PC-9 (cell line): ENCODE results near the gene EDAR. TPM values are rescaled to one million over a fixed set of nuclear protein-coding genes. Genes with fewer than 3 reads are reported as not detected.

Experiments used
- BruUV-seq: library from RNA; stranded (reverse); fragments of 400-500 nt; replicated peaks from 2 replicates; lab custom pipeline; 2021; lab: Mats Ljungman, UMichigan
- CTCF ChIA-PET: fragments of 300-600 bp; sonication (Branson Sonifier 250); formaldehyde crosslinking; loops from one replicate; lab custom pipeline; 2022; ENCODE audit warnings: antibody characterized with exemption; lab: Charles Lee
- POLR2A ChIA-PET: fragments of 300-600 bp; sonication (Branson Sonifier 250); formaldehyde crosslinking; loops from one replicate; lab custom pipeline; 2022; ENCODE audit warnings: antibody characterized with exemption; ENCODE audit not compliant: unreplicated experiment; lab: Charles Lee
- DNase-seq, 2 experiments: peaks; one replicate each; pipeline versions ENCODE4 v3.0.0 to v3.0.0-alpha.2; 2015 to 2022; ENCODE audit warnings: mixed read lengths in 1 of 2
- H2AFZ ChIP-seq: fragments of 200-600 bp; sonication (generic); 2 replicates; pipeline ENCODE4 v1.8.1; 2017; ENCODE audit warnings: antibody characterized with exemption
- H3F3A ChIP-seq: fragments of 200-600 bp; sonication (generic); 2 replicates; pipeline ENCODE4 v1.8.1; 2017; ENCODE audit warnings: antibody characterized with exemption, mild to moderate bottlenecking, low read depth; ENCODE audit not compliant: insufficient read depth
- H3K27ac ChIP-seq: fragments of 200-600 bp; sonication (generic); 2 replicates; pipeline ENCODE4 v1.6.1; 2016; ENCODE audit warnings: mixed run types
- H3K27me3 ChIP-seq: fragments of 200-600 bp; sonication (generic); 2 replicates; pipeline ENCODE4 v1.6.1; 2016; ENCODE audit warnings: low read depth, mixed run types; ENCODE audit not compliant: insufficient read depth
- H3K36me3 ChIP-seq: fragments of 200-600 bp; sonication (generic); 2 replicates; pipeline ENCODE4 v1.6.1; 2016; ENCODE audit warnings: low read depth, mixed run types
- H3K4me1 ChIP-seq: fragments of 200-600 bp; sonication (generic); replicated peaks from 2 replicates; pipeline ENCODE4 v1.6.1; 2016; ENCODE audit warnings: mixed run types; ENCODE audit not compliant: insufficient read depth
- H3K4me2 ChIP-seq: fragments of 200-600 bp; sonication (generic); 2 replicates; pipeline ENCODE4 v1.6.1; 2017; ENCODE audit warnings: mixed run types
- H3K4me3 ChIP-seq: fragments of 200-600 bp; sonication (generic); 2 replicates; pipeline ENCODE4 v1.6.1; 2016; ENCODE audit warnings: mixed run types
- H3K79me2 ChIP-seq: fragments of 200-600 bp; sonication (generic); 2 replicates; pipeline ENCODE4 v1.6.1; 2017; ENCODE audit warnings: low read depth, mixed run types
- H3K9me2 ChIP-seq: fragments of 200-600 bp; sonication (generic); 2 replicates; pipeline ENCODE4 v1.8.1; 2017; ENCODE audit warnings: mild to moderate bottlenecking; ENCODE audit not compliant: insufficient read depth
- H3K9me3 ChIP-seq: fragments of 200-600 bp; sonication (generic); 2 replicates; pipeline ENCODE4 v1.8.1; 2016; ENCODE audit warnings: low read depth; ENCODE audit not compliant: insufficient read depth
- H4K20me1 ChIP-seq: fragments of 200-600 bp; sonication (generic); 2 replicates; pipeline ENCODE4 v1.8.1; 2017; ENCODE audit not compliant: insufficient read depth
- EZH2 ChIP-seq: fragments of 200-600 bp; sonication (generic); IDR thresholded peaks from 2 replicates; pipeline ENCODE4 v1.8.0; 2017; ENCODE audit warnings: antibody characterized with exemption, low read depth
- intact Hi-C: fragments of 100-400 bp; cut with micrococcal nuclease; formaldehyde crosslinking; loops from one replicate; pipeline ENCODE4 v1.10.0; 2022; ENCODE audit not compliant: unreplicated experiment
- total RNA-seq: library from RNA; stranded (reverse); gene quantifications from 2 replicates; pipeline ENCODE4 v1.2.3, GENCODE V29; 2021
- TF ChIP-seq, protein P1 (sequence below): fragments of 200-600 bp; sonication (generic); conservative IDR thresholded peaks from 2 replicates; pipeline ENCODE4 v1.6.1; 2017; ENCODE audit warnings: mixed run types, antibody characterized with exemption, mild to moderate bottlenecking, moderate library complexity

EDAR gene
- total RNA-seq, 1 experiment from 2014 or later: not detected

DNA sequence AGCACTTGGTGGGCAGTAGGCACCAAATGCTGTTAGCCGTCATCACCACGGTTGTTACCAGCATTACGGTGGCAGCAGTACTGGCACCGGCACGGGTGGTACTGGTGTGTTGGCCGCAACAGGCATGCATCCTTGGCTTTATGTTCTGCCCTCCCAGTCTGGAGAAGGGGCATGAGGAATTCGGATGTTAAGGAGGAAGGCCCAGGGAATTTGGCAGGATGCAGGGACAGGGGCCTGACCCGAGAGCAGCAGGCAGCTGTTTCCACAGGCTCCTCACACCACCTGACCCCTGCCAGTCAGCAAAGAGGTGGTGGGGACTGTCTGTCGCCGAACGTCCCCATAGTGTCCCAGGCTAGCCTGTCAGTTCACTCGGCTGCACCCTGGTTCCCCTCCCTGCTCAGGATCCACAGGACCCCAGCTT lies 79.0 kb downstream of the EDAR start:
- Histone ChIP-seq H3F3A (no peaks in the 10 kb centered on the region), H3K27ac (no peak overlapping the region), H2AFZ (no peak overlapping the region), H3K27me3 (no peaks in the 10 kb centered on the region), H3K4me2 (no peak overlapping the region), H4K20me1 (no peaks in the 10 kb centered on the region), H3K36me3 (no peaks in the 10 kb centered on the region), H3K9me2 (no peaks in the 10 kb centered on the region), H3K4me1 (peaks cover 5% of the 10 kb centered on the region), H3K4me3 (no peak overlapping the region), H3K79me2 (no peaks in the 10 kb centered on the region), H3K9me3 (no peaks in the 10 kb centered on the region)
- no peak for DNase-seq
- intact Hi-C loops: no loop called here
- ChIA-PET CTCF (no interaction called here), POLR2A (no interaction called here)
- TF ChIP-seq EZH2: no peak
- TF ChIP-seq, protein P1, sequence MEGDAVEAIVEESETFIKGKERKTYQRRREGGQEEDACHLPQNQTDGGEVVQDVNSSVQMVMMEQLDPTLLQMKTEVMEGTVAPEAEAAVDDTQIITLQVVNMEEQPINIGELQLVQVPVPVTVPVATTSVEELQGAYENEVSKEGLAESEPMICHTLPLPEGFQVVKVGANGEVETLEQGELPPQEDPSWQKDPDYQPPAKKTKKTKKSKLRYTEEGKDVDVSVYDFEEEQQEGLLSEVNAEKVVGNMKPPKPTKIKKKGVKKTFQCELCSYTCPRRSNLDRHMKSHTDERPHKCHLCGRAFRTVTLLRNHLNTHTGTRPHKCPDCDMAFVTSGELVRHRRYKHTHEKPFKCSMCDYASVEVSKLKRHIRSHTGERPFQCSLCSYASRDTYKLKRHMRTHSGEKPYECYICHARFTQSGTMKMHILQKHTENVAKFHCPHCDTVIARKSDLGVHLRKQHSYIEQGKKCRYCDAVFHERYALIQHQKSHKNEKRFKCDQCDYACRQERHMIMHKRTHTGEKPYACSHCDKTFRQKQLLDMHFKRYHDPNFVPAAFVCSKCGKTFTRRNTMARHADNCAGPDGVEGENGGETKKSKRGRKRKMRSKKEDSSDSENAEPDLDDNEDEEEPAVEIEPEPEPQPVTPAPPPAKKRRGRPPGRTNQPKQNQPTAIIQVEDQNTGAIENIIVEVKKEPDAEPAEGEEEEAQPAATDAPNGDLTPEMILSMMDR: no peak
- BruUV-seq: no TSS peak

DNA sequence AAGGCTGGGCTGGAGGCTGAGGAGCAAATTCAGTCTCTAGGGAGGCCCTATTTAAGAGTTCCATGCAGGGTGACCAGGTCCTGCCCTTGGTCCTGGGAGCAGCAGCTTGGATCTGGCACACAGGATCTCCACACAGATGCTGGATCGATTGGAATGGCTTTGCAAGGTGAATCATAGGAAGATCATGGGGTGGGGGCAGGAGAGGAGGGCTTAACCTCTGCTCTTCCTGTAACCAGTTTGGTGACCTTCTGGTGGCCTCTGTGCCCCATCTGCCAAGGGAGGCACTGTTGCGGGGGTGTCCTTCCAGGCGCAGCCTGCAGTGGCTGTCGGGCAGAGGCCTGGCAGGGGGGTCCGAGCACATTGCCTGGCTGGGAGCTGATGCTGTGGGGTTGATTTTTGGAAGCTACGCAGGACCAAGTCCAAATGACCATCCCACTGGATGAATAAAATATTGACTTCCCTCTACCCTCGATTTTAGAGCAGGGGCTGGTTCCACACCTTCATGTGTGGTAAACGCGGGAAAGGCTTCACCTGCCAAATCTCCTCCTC lies 79.7 kb downstream of the EDAR start:
- CTCF ChIA-PET: no interaction called here
- H3K27ac ChIP-seq: no peak overlapping the region

DNA sequence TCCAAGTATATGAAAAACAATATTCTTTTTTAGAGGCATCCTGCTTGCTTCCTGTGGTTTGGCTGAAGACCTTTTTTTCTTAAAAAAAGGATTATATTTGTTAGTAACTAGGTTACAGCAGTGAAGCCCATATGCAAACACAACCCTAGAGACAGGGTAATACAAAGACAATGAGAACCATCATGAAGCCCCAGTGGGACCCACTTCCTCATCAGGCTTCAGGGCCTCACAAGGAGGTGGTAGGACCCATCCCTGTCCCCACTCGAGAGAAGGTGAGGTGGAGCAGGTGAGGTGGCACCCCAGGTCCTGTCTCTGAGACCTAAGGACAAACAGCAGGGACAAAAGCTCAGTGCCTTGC lies 80.3 kb downstream of the EDAR start:
- intact Hi-C loops: no loop called here

More for the DNA sequence above, 79.7 kb downstream of the EDAR start:
- Histone ChIP-seq H3K4me1 (peaks cover 11% of the 10 kb centered on the region), H3K9me3 (no peaks in the 10 kb centered on the region), H3F3A (no peaks in the 10 kb centered on the region), H4K20me1 (no peaks in the 10 kb centered on the region), H3K4me2 (no peak overlapping the region), H3K79me2 (no peaks in the 10 kb centered on the region), H2AFZ (no peak overlapping the region), H3K27me3 (no peaks in the 10 kb centered on the region), H3K9me2 (no peaks in the 10 kb centered on the region), H3K36me3 (no peaks in the 10 kb centered on the region), H3K4me3 (no peak overlapping the region)
- no peak for DNase-seq
- BruUV-seq: no TSS peak
- POLR2A ChIA-PET: no interaction called here
- intact Hi-C loops: no loop called here
- no peak for TF ChIP-seq EZH2
- TF ChIP-seq, protein P1: no peak

More for the DNA sequence above, 80.3 kb downstream of the EDAR start:
- no peaks in the 10 kb centered on the region for H3K79me2 ChIP-seq
- DNase-seq: no peak
- H3K4me3 ChIP-seq: no peak overlapping the region
- H3F3A ChIP-seq: no peaks in the 10 kb centered on the region
- no peak overlapping the region for H3K27ac ChIP-seq
- no peaks in the 10 kb centered on the region for H3K9me3 ChIP-seq
- no peak overlapping the region for H3K4me2 ChIP-seq
- no peaks in the 10 kb centered on the region for H3K27me3 ChIP-seq
- BruUV-seq: no TSS peak
- no peak overlapping the region for H2AFZ ChIP-seq
- TF ChIP-seq, protein P1: no peak
- no peak for TF ChIP-seq EZH2
- peaks cover 11% of the 10 kb centered on the region for H3K4me1 ChIP-seq
- ChIA-PET POLR2A (no interaction called here), CTCF (no interaction called here)
- H4K20me1 ChIP-seq: no peaks in the 10 kb centered on the region
- no peaks in the 10 kb centered on the region for H3K9me2 ChIP-seq
- H3K36me3 ChIP-seq: no peaks in the 10 kb centered on the region
